ENCODE data around the gene LYRM4.
"Not testable (repeated sequence)": the region's sequence is repeated elsewhere in the genome, so short reads cannot be mapped to it uniquely, and the experiment has no call there.

LYRM4 gene

GRCh38 chr6:5073992-5074391 is 186.8 kb downstream of the LYRM4 start:
- no peaks in the 10 kb centered on the region for H3K9me3 ChIP-seq
- H3K36me3 ChIP-seq: no peaks in the 10 kb centered on the region
- no peaks in the 10 kb centered on the region for H4K20me1 ChIP-seq
- H3K4me1 ChIP-seq: no peaks in the 10 kb centered on the region
- no peaks in the 10 kb centered on the region for H3K27me3 ChIP-seq
- H3K9ac ChIP-seq: no peak overlapping the region
- H3K4me3 ChIP-seq: no peak overlapping the region
- H3K4me2 ChIP-seq: no peak overlapping the region
- H3K27ac ChIP-seq: no peak overlapping the region
- no peak for TF ChIP-seq Cebpa-rat (IDR thresholded peaks at IDR 0.05)

- H3K27ac ChIP-seq: no peak overlapping the region
- H3K9me3 ChIP-seq: peaks cover 1% of the 10 kb centered on the region; the same call in 1 of the 2 replicates
- no peak overlapping the region for H3K4me2 ChIP-seq
- H3K9ac ChIP-seq: no peak overlapping the region
- no peaks in the 10 kb centered on the region for H3K27me3 ChIP-seq
- no peaks in the 10 kb centered on the region for H3K4me1 ChIP-seq
- H3K4me3 ChIP-seq: no peak overlapping the region
- TF ChIP-seq Cebpa-rat (IDR thresholded peaks at IDR 0.05): no peak
- H4K20me1 ChIP-seq: no peaks in the 10 kb centered on the region
- no peaks in the 10 kb centered on the region for H3K36me3 ChIP-seq
Observed at GRCh38 chr6:5072440-5072839, 188.3 kb downstream of the LYRM4 start.

- no peak for TF ChIP-seq Cebpa-rat (IDR thresholded peaks at IDR 0.05)
- Histone ChIP-seq H3K9me3 (peaks cover 8% of the 10 kb centered on the region), H3K9ac (no peak overlapping the region), H4K20me1 (no peaks in the 10 kb centered on the region), H3K4me3 (no peak overlapping the region), H3K4me1 (no peaks in the 10 kb centered on the region), H3K27me3 (no peaks in the 10 kb centered on the region), H3K4me2 (no peak overlapping the region), H3K36me3 (no peaks in the 10 kb centered on the region), H3K27ac (no peak overlapping the region)
Observed at GRCh38 chr6:5071216-5071615, 189.5 kb downstream of the LYRM4 start.

GRCh38 chr6:5068153-5068751 is 192.5 kb downstream of the LYRM4 start:
- H3K9me3 ChIP-seq: peaks cover 8% of the 10 kb centered on the region
- no peak overlapping the region for H3K4me2 ChIP-seq
- H4K20me1 ChIP-seq: no peaks in the 10 kb centered on the region
- H3K9ac ChIP-seq: no peak overlapping the region
- no peak overlapping the region for H3K27ac ChIP-seq
- no peaks in the 10 kb centered on the region for H3K36me3 ChIP-seq
- H3K4me1 ChIP-seq: peaks cover 10% of the 10 kb centered on the region
- H3K27me3 ChIP-seq: no peaks in the 10 kb centered on the region
- TF ChIP-seq Cebpa-rat (IDR thresholded peaks at IDR 0.05): no peak
- no peak overlapping the region for H3K4me3 ChIP-seq

GRCh38 chr6:5067305-5067704 is 193.4 kb downstream of the LYRM4 start:
- peaks cover 8% of the 10 kb centered on the region for H3K9me3 ChIP-seq
- H3K4me1 ChIP-seq: peaks cover 19% of the 10 kb centered on the region
- no peak for TF ChIP-seq Cebpa-rat (IDR thresholded peaks at IDR 0.05)
- H3K4me3 ChIP-seq: no peak overlapping the region
- no peaks in the 10 kb centered on the region for H3K36me3 ChIP-seq
- no peaks in the 10 kb centered on the region for H4K20me1 ChIP-seq
- H3K27ac ChIP-seq: no peak overlapping the region
- H3K27me3 ChIP-seq: no peaks in the 10 kb centered on the region
- no peak overlapping the region for H3K4me2 ChIP-seq
- H3K9ac ChIP-seq: no peak overlapping the region

- no peak overlapping the region for H3K4me2 ChIP-seq
- no peak overlapping the region for H3K9ac ChIP-seq
- no peaks in the 10 kb centered on the region for H3K36me3 ChIP-seq
- no peak for TF ChIP-seq Cebpa-rat (IDR thresholded peaks at IDR 0.05)
- peaks cover 8% of the 10 kb centered on the region for H3K9me3 ChIP-seq
- no peak overlapping the region for H3K27ac ChIP-seq
- no peak overlapping the region for H3K4me3 ChIP-seq
- no peaks in the 10 kb centered on the region for H4K20me1 ChIP-seq
- H3K27me3 ChIP-seq: no peaks in the 10 kb centered on the region
- peaks cover 26% of the 10 kb centered on the region for H3K4me1 ChIP-seq
Observed at GRCh38 chr6:5066456-5067093, 194.2 kb downstream of the LYRM4 start.

GRCh38 chr6:5063617-5064016 is 197.1 kb downstream of the LYRM4 start:
- H3K4me3 ChIP-seq: no peak overlapping the region
- H3K9ac ChIP-seq: no peak overlapping the region
- H3K27me3 ChIP-seq: no peaks in the 10 kb centered on the region
- H3K27ac ChIP-seq: 0 out of 2 replicates have a peak overlapping the region, but pooled peaks have one; percentile 10
- peaks cover 37% of the 10 kb centered on the region for H3K4me1 ChIP-seq
- H3K4me2 ChIP-seq: peak overlapping the region; percentile 47
- H3K9me3 ChIP-seq: peaks cover 8% of the 10 kb centered on the region
- no peaks in the 10 kb centered on the region for H3K36me3 ChIP-seq
- no peaks in the 10 kb centered on the region for H4K20me1 ChIP-seq
- TF ChIP-seq Cebpa-rat (IDR thresholded peaks at IDR 0.05): no peak

- Histone ChIP-seq H3K4me2 (peak overlapping the region; percentile 33), H3K9ac (no peak overlapping the region), H3K27me3 (no peaks in the 10 kb centered on the region), H3K36me3 (no peaks in the 10 kb centered on the region), H3K27ac (no peak overlapping the region), H3K9me3 (no peaks in the 10 kb centered on the region), H3K4me3 (no peak overlapping the region), H4K20me1 (no peaks in the 10 kb centered on the region), H3K4me1 (peaks cover 53% of the 10 kb centered on the region)
- no peak for TF ChIP-seq Cebpa-rat (IDR thresholded peaks at IDR 0.05)
Observed at GRCh38 chr6:5061152-5061551, 199.6 kb downstream of the LYRM4 start.

- H3K27me3 ChIP-seq, H3K9ac ChIP-seq, H3K4me2 ChIP-seq, H3K4me3 ChIP-seq, H4K20me1 ChIP-seq, H3K9me3 ChIP-seq, H3K36me3 ChIP-seq, H3K27ac ChIP-seq: not testable (repeated sequence)
- peaks cover 53% of the 10 kb centered on the region for H3K4me1 ChIP-seq
Observed at GRCh38 chr6:5060439-5060838, 200.3 kb downstream of the LYRM4 start.

GRCh38 chr6:5059036-5059896 is 201.5 kb downstream of the LYRM4 start:
- Histone ChIP-seq H3K9me3 (peaks cover 14% of the 10 kb centered on the region), H3K4me3 (no peak overlapping the region), H3K4me2 (no peak overlapping the region), H3K27ac (no peak overlapping the region), H3K27me3 (no peaks in the 10 kb centered on the region), H3K36me3 (no peaks in the 10 kb centered on the region), H3K4me1 (peaks cover 55% of the 10 kb centered on the region), H3K9ac (no peak overlapping the region), H4K20me1 (no peaks in the 10 kb centered on the region)
- TF ChIP-seq Cebpa-rat (IDR thresholded peaks at IDR 0.05): no peak

Measured in BLaER1 (cell line).